Neutrophil (primary cell): ENCODE results near the gene PGBD1.
A peak's percentile ranks its signal among the peaks of the same experiment; 100 is the strongest.

Source experiments
- H3K27ac ChIP-seq: fragments of 200-600 bp; sonication (generic); 2 replicates; pipeline ENCODE4 v1.5.1; 2016; ENCODE audit warnings: mild to moderate bottlenecking, moderate library complexity
- H3K27me3 ChIP-seq: fragments of 200-600 bp; sonication (generic); 2 replicates; pipeline ENCODE4 v1.6.0; 2016; ENCODE audit warnings: mild to moderate bottlenecking
- H3K36me3 ChIP-seq: fragments of 200-600 bp; sonication (generic); 2 replicates; pipeline ENCODE4 v1.5.1; 2017
- H3K4me1 ChIP-seq, 2 experiments: fragments of 200-600 bp in 1 of 2; sonication (generic) in 1 of 2; 1 replicate in 1 of 2; 2 replicates in 1 of 2; pipeline versions ENCODE4 v1.5.1 to v1.6.1; 2013 to 2016; ENCODE audit warnings: low read depth in 1 of 2, low read length in 1 of 2, mild to moderate bottlenecking in 1 of 2, moderate library complexity in 1 of 2; ENCODE audit not compliant: control insufficient read depth in 1 of 2, insufficient read depth in 1 of 2
- H3K4me3 ChIP-seq, 2 experiments: fragments of 200-600 bp in 1 of 2; sonication (generic) in 1 of 2; 1 replicate in 1 of 2; 2 replicates in 1 of 2; pipeline ENCODE4 v1.5.1; 2013 to 2016; ENCODE audit warnings: low read depth in 1 of 2, low read length in 1 of 2, mild to moderate bottlenecking in 1 of 2, moderate library complexity in 1 of 2
- H3K9me3 ChIP-seq: fragments of 200-600 bp; sonication (generic); 2 replicates; pipeline ENCODE4 v1.5.1; 2016
- TF ChIP-seq, protein P1 (sequence below): fragments of 200-600 bp; sonication (generic); IDR thresholded peaks from 2 replicates; pipeline ENCODE4 v1.5.1; 2016; ENCODE audit warnings: antibody characterized with exemption

The PGBD1 gene

GRCh38 chr6:28243946-28244345 is 37.4 kb upstream of the PGBD1 start:
- H3K27ac ChIP-seq, result no peak overlapping the region
- H3K4me1 ChIP-seq, result no peaks in the 10 kb centered on the region
- H3K36me3 ChIP-seq, result peaks cover 43% of the 10 kb centered on the region
- TF ChIP-seq, protein P1, sequence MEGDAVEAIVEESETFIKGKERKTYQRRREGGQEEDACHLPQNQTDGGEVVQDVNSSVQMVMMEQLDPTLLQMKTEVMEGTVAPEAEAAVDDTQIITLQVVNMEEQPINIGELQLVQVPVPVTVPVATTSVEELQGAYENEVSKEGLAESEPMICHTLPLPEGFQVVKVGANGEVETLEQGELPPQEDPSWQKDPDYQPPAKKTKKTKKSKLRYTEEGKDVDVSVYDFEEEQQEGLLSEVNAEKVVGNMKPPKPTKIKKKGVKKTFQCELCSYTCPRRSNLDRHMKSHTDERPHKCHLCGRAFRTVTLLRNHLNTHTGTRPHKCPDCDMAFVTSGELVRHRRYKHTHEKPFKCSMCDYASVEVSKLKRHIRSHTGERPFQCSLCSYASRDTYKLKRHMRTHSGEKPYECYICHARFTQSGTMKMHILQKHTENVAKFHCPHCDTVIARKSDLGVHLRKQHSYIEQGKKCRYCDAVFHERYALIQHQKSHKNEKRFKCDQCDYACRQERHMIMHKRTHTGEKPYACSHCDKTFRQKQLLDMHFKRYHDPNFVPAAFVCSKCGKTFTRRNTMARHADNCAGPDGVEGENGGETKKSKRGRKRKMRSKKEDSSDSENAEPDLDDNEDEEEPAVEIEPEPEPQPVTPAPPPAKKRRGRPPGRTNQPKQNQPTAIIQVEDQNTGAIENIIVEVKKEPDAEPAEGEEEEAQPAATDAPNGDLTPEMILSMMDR, result no peak
- no peak overlapping the region for H3K4me3 ChIP-seq
- H3K27me3 ChIP-seq, result no peaks in the 10 kb centered on the region
- H3K9me3 ChIP-seq, result no peaks in the 10 kb centered on the region

GRCh38 chr6:28245206-28245941 is 36.0 kb upstream of the PGBD1 start:
- H3K27me3 ChIP-seq, result no peaks in the 10 kb centered on the region
- H3K27ac ChIP-seq, result no peak overlapping the region
- H3K4me1 ChIP-seq, result no peaks in the 10 kb centered on the region
- H3K4me3 ChIP-seq, result no peak overlapping the region
- TF ChIP-seq, protein P1, result no peak
- H3K9me3 ChIP-seq, result no peaks in the 10 kb centered on the region
- peaks cover 43% of the 10 kb centered on the region for H3K36me3 ChIP-seq

DNA sequence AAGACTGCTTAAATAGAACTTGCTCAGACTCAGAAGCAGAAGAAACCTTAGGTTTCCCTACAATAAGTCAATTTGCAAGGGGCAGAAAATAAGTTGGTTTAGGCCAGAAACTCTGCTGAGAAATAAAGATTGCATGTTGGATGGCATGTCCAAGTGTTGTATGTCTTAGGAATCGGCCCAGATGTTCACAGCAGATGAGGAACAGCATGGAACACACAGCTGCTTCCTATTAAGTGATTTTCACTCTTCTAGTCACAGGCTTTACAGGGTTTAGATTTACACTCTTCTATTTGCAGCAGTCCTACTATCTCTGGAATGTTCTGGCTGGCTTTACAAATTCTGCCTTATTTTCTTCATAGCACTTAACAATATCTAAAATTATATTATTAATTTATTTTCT is 32.5 kb upstream of the PGBD1 start:
- no peaks in the 10 kb centered on the region for H3K9me3 ChIP-seq
- H3K27ac ChIP-seq, result no peak overlapping the region
- H3K27me3 ChIP-seq, result no peaks in the 10 kb centered on the region
- peaks cover 20 to 23% of the 10 kb centered on the region in 2 experiments for H3K4me1 ChIP-seq
- peaks cover 43% of the 10 kb centered on the region for H3K36me3 ChIP-seq
- TF ChIP-seq, protein P1, result no peak
- H3K4me3 ChIP-seq, result no peak overlapping the region

DNA sequence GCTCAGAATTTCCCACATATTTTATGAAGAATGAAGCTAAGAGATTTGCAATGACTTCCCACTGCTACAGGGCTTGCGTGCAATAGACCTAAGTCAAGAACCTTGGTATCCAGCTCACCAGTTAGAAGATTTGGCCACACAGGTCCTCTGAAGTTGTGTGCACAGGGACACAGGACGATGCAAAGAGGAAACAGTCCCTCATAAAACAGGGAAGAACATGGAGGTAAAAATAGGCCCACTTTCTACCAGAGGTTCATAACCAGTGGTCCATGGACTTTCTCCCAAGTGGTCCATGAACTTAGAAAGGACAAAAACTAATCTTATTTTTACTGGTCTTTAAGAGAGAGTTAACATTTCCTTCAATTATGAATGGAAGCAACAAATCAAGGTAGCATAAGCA is 30.6 kb upstream of the PGBD1 start:
- Histone ChIP-seq H3K27ac (no peak overlapping the region), H3K4me3 (no peak overlapping the region), H3K9me3 (no peaks in the 10 kb centered on the region), H3K36me3 (peaks cover 26% of the 10 kb centered on the region), H3K4me1 (peaks cover 25 to 30% of the 10 kb centered on the region in 2 experiments), H3K27me3 (no peaks in the 10 kb centered on the region)
- TF ChIP-seq, protein P1, result no peak

DNA sequence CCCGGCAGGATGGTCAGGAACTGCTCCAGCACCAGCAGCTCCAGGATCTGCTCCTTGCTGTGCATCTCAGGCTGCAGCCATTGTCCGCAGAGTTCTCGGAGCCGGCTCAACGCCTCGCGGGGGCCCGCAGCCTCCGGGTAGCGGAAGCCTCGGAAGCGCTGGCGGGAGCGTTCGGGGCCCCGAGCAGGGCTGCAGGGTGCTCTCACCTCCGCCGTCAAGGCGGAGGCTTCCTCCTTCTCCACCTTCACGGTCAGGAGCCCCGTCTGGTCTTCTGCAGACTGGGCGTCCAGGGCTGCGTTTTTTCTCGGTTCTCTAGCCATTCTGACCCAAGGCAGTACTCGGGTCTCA is 29.7 kb upstream of the PGBD1 start:
- Histone ChIP-seq H3K4me1 (peaks cover 25 to 30% of the 10 kb centered on the region in 2 experiments), H3K27me3 (no peaks in the 10 kb centered on the region), H3K36me3 (peaks cover 18% of the 10 kb centered on the region), H3K27ac (peak overlapping the region; percentile 83), H3K4me3 (peak overlapping the region; percentile 78 to 96), H3K9me3 (no peaks in the 10 kb centered on the region)
- TF ChIP-seq, protein P1, result no peak
